Sigmoid colon (tissue), 7 donors: ENCODE measurements around the gene LPCAT4. TPM values are rescaled to one million over a fixed set of nuclear protein-coding genes. Genes with fewer than 3 reads are reported as not detected.
A peak's percentile ranks its signal among the peaks of the same experiment; 100 is the strongest.

Source experiments
- DNase-seq: peaks from one replicate; pipeline ENCODE4 v3.0.0-alpha.2; 2019
- H3K27ac ChIP-seq, 4 donors: fragments of 200-600 bp; sonication (generic); one replicate each; pipeline ENCODE4 v1.5.1; 2016 to 2019; ENCODE audit warnings: mild to moderate bottlenecking in 1 of 4
- H3K27me3 ChIP-seq, 3 donors: fragments of 200-600 bp; sonication (generic); one replicate each; pipeline ENCODE4 v1.5.1; 2019; ENCODE audit warnings: mild to moderate bottlenecking in 1 of 3
- H3K36me3 ChIP-seq, 4 donors: fragments of 200-600 bp; sonication (generic); one replicate each; pipeline ENCODE4 v1.5.1; 2016 to 2019
- H3K4me1 ChIP-seq, 4 donors: fragments of 200-600 bp; sonication (generic); one replicate each; pipeline ENCODE4 v1.5.1; 2017 to 2019
- H3K4me3 ChIP-seq, 4 donors: fragments of 200-600 bp; sonication (generic); one replicate each; pipeline ENCODE4 v1.5.1; 2017 to 2019; ENCODE audit warnings: mild to moderate bottlenecking in 2 of 4, moderate library complexity in 1 of 4
- H3K9me3 ChIP-seq, 4 donors: fragments of 200-600 bp in 3 of 4; sonication (generic) in 3 of 4; one replicate each; pipeline versions ENCODE4 v1.5.1 to v1.6.1; 2013 to 2019
- CTCF ChIP-seq, 4 experiments: fragments of 450-650 bp in 3 of 4; fragments of 200-600 bp in 1 of 4; IDR thresholded peaks; one replicate each; pipeline ENCODE4 v1.5.1; 2016 to 2019; ENCODE audit warnings: antibody characterized with exemption in 4 of 4, mild to moderate bottlenecking in 3 of 4, moderate library complexity in 2 of 4
- EP300 ChIP-seq, 4 donors: sonication (generic); formaldehyde crosslinking; IDR thresholded peaks; one replicate each; pipeline ENCODE4 v1.6.1; 2017; ENCODE audit warnings: antibody characterized with exemption in 4 of 4
- POLR2A ChIP-seq, 2 donors: fragments of 450-650 bp; IDR thresholded peaks; one replicate each; pipeline ENCODE4 v1.6.1; 2016; ENCODE audit warnings: antibody characterized with exemption in 2 of 2, mild to moderate bottlenecking in 2 of 2, moderate library complexity in 2 of 2
- POLR2AphosphoS5 ChIP-seq, 4 donors: sonication (generic); formaldehyde crosslinking; IDR thresholded peaks; one replicate each; pipeline ENCODE4 v1.6.1; 2017; ENCODE audit warnings: antibody characterized with exemption in 4 of 4
- WGBS, 2 donors: extraction: QIAGEN DNeasy Blood & Tissue Kit; methylation state at CpG; one replicate each; pipeline ENCODE4 v1.1.7; 2013; 5-methylcytosine and 5-hydroxymethylcytosine counted together
- intact Hi-C: fragments of 100-400 bp; cut with DNase I; formaldehyde crosslinking; loops from one replicate; pipeline ENCODE4 v1.15.1; 2023
- polyA plus RNA-seq, 3 donors: library from polyadenylated mRNA; stranded (reverse); fragments of 200-250 nt; gene quantifications; one replicate each; pipeline ENCODE4 v1.2.3, GENCODE V29; 2013
- total RNA-seq, 4 donors: library from RNA; depleted of rRNA; stranded (reverse); fragments of >200 nt; gene quantifications; one replicate each; pipeline ENCODE4 v1.1.0, GENCODE V29; 2016
- donor health status: healthy with polysubstance abuse.
- donor health status: Bipolar disorder and iron deficiency.
- donor health status: healthy.

LPCAT4 gene
- total and polyA plus RNA-seq, 7 donors = 9.6 to 122 (median 24.5) TPM

- DNase-seq = no peak
- H3K9me3 ChIP-seq = no peaks in the 10 kb centered on the region
- TF ChIP-seq EP300 (IDR thresholded peaks at IDR 0.05) = no peak
- TF ChIP-seq POLR2AphosphoS5 (IDR thresholded peaks at IDR 0.05) = no peak
- TF ChIP-seq CTCF (IDR thresholded peaks at IDR 0.05) = no peak
- no peak for TF ChIP-seq POLR2A (IDR thresholded peaks at IDR 0.05)
- no peak overlapping the region for H3K4me3 ChIP-seq
- intact Hi-C loops = no loop called here
- no peaks in the 10 kb centered on the region for H3K36me3 ChIP-seq
- WGBS, 2 donors = 63 to 70% methylated on average over 2 of the region's 2 CpGs
- no peak overlapping the region for H3K27ac ChIP-seq
- H3K27me3 ChIP-seq = no peaks in the 10 kb centered on the region
- peaks cover 0 to 23% (median 19%) of the 10 kb centered on the region in 4 donors for H3K4me1 ChIP-seq
Measured at GRCh38 chr15:34370129-34370528, 3.1 kb upstream of the LPCAT4 start.

- WGBS, 2 donors = 1% methylated on average over 37 of the region's 37 CpGs
- DNase-seq = peak; percentile 81
- Histone ChIP-seq H3K27me3 (no peaks in the 10 kb centered on the region), H3K4me1 (peaks cover 0 to 23% (median 19%) of the 10 kb centered on the region in 4 donors), H3K9me3 (no peaks in the 10 kb centered on the region), H3K27ac (peak overlapping the region; percentile 96 to 97 (median 97)), H3K36me3 (peaks cover 0 to 20% (median 1%) of the 10 kb centered on the region in 4 donors), H3K4me3 (peak overlapping the region; percentile 86 to 90 (median 87))
- TF ChIP-seq POLR2A (IDR thresholded peaks at IDR 0.05) = no peak
- peak in 1 of 4 donors; percentile 4 for TF ChIP-seq POLR2AphosphoS5 (IDR thresholded peaks at IDR 0.05)
- intact Hi-C loops = loop anchor here (1.0 to 10.0 kb wide), 3 partner anchors 23 to 1178 kb away; partner anchors contain the start of genes DPH6, EMC4, NOP10 and NUTM1
Measured at GRCh38 chr15:34366271-34367065, 528 bp downstream of the LPCAT4 start.

GRCh38 chr15:34365836-34366235 lies 1.2 kb downstream of the LPCAT4 start:
- no peak for TF ChIP-seq POLR2A (IDR thresholded peaks at IDR 0.05)
- intact Hi-C loops = loop anchor here (10.0 kb wide), 2 partner anchors 141 to 1179 kb away; partner anchors contain the start of genes DPH6 and EMC4
- WGBS, 2 donors = 13 to 31% methylated on average over 5 of the region's 5 CpGs
- H3K27me3 ChIP-seq = no peaks in the 10 kb centered on the region
- H3K9me3 ChIP-seq = no peaks in the 10 kb centered on the region
- peak overlapping the region; percentile 86 to 90 (median 87) for H3K4me3 ChIP-seq
- H3K36me3 ChIP-seq = peaks cover 0 to 27% (median 1%) of the 10 kb centered on the region in 4 donors
- peak overlapping the region; percentile 96 to 97 (median 97) for H3K27ac ChIP-seq
- no peak for DNase-seq
- H3K4me1 ChIP-seq = peaks cover 0 to 23% (median 19%) of the 10 kb centered on the region in 4 donors

GRCh38 chr15:34365091-34365825 lies 1.7 kb downstream of the LPCAT4 start:
- TF ChIP-seq POLR2AphosphoS5 (IDR thresholded peaks at IDR 0.05) = no peak
- no peak for TF ChIP-seq CTCF (IDR thresholded peaks at IDR 0.05)
- no peak for TF ChIP-seq EP300 (IDR thresholded peaks at IDR 0.05)
- no peak for TF ChIP-seq POLR2A (IDR thresholded peaks at IDR 0.05)
- no peak for DNase-seq

GRCh38 chr15:34364041-34364440 lies 3.0 kb downstream of the LPCAT4 start:
- no peak overlapping the region for H3K27ac ChIP-seq
- H3K9me3 ChIP-seq = no peaks in the 10 kb centered on the region
- DNase-seq = no peak
- no peak overlapping the region for H3K4me3 ChIP-seq
- H3K36me3 ChIP-seq = peaks cover 0 to 43% (median 1%) of the 10 kb centered on the region in 4 donors
- WGBS, 2 donors = 92 to 98% methylated on average over 8 of the region's 8 CpGs
- no peaks in the 10 kb centered on the region for H3K27me3 ChIP-seq
- intact Hi-C loops = loop anchor here (10.0 kb wide), 2 partner anchors 139 to 1181 kb away; partner anchors contain the start of genes DPH6 and EMC4
- H3K4me1 ChIP-seq = peaks cover 0 to 23% (median 19%) of the 10 kb centered on the region in 4 donors
- TF ChIP-seq POLR2AphosphoS5 (IDR thresholded peaks at IDR 0.05) = no peak
- no peak for TF ChIP-seq POLR2A (IDR thresholded peaks at IDR 0.05)
- TF ChIP-seq CTCF (IDR thresholded peaks at IDR 0.05) = no peak
- TF ChIP-seq EP300 (IDR thresholded peaks at IDR 0.05) = no peak

More at GRCh38 chr15:34365091-34365825, 1.7 kb downstream of the LPCAT4 start:
- Histone ChIP-seq H3K4me3 (peak overlapping the region in 3 of 4 donors; percentile 86 to 88 (median 86)), H3K36me3 (peaks cover 0 to 31% (median 1%) of the 10 kb centered on the region in 4 donors), H3K27ac (peak overlapping the region in 2 of 4 donors; percentile 96 to 97), H3K27me3 (no peaks in the 10 kb centered on the region), H3K9me3 (no peaks in the 10 kb centered on the region), H3K4me1 (peaks cover 0 to 23% (median 19%) of the 10 kb centered on the region in 4 donors)
- 81 to 83% methylated on average over 16 of the region's 16 CpGs for WGBS, 2 donors
- intact Hi-C loops = loop anchor here (10.0 kb wide), 2 partner anchors 140 to 1180 kb away; partner anchors contain the start of genes DPH6 and EMC4
